Aorta (tissue), 5 donors: ENCODE results near the gene GLT1D1. TPM values are rescaled to one million over a fixed set of nuclear protein-coding genes. Genes with fewer than 3 reads are reported as not detected.
"Not testable (repeated sequence)": the region's sequence is repeated elsewhere in the genome, so short reads cannot be mapped to it uniquely, and the experiment has no call there.

Experiments
- ATAC-seq: fragments of 200-7000 bp; cut with Tn5 transposase; one replicate; pipeline ENCODE4 v1.9.1; 2022; ENCODE audit warnings: moderate library complexity; ENCODE audit not compliant: low FRiP score
- DNase-seq, 2 donors: peaks; one replicate each; pipeline ENCODE4 v3.0.0-alpha.2; 2020
- H3K27ac ChIP-seq, 2 donors: one replicate each; pipeline ENCODE4 v1.5.1; 2013; ENCODE audit warnings: low read length in 2 of 2, mild to moderate bottlenecking in 2 of 2, moderate library complexity in 2 of 2, control low read depth in 1 of 2, inconsistent platforms in 1 of 2, low read depth in 1 of 2
- H3K27me3 ChIP-seq, 2 donors: one replicate each; pipeline ENCODE4 v1.6.1; 2013; ENCODE audit warnings: control low read depth in 1 of 2, low read length in 1 of 2, mild to moderate bottlenecking in 1 of 2, moderate library complexity in 1 of 2; ENCODE audit not compliant: insufficient read depth in 2 of 2, control insufficient read depth in 1 of 2
- H3K36me3 ChIP-seq, 2 donors: one replicate each; pipeline ENCODE4 v1.6.1; 2013; ENCODE audit warnings: control low read depth in 1 of 2, low read length in 1 of 2, mild to moderate bottlenecking in 1 of 2; ENCODE audit not compliant: insufficient read depth in 2 of 2, control insufficient read depth in 1 of 2
- H3K4me1 ChIP-seq, 2 donors: one replicate each; pipeline ENCODE4 v1.6.1; 2013; ENCODE audit warnings: low read length in 2 of 2, control low read depth in 1 of 2, mild to moderate bottlenecking in 1 of 2, moderate library complexity in 1 of 2; ENCODE audit not compliant: insufficient read depth in 2 of 2, control insufficient read depth in 1 of 2
- H3K4me3 ChIP-seq, 2 donors: one replicate each; pipeline ENCODE4 v1.5.1; 2013; ENCODE audit warnings: low read length in 2 of 2, control low read depth in 1 of 2, mild to moderate bottlenecking in 1 of 2
- H3K9me3 ChIP-seq: one replicate; pipeline ENCODE4 v1.6.1; 2013; ENCODE audit warnings: mild to moderate bottlenecking, low read length; ENCODE audit not compliant: control insufficient read depth
- WGBS, 2 donors: extraction: QIAGEN DNeasy Blood & Tissue Kit; methylation state at CpG; one replicate each; pipeline ENCODE4 v1.1.7; 2013; 5-methylcytosine and 5-hydroxymethylcytosine counted together
- intact Hi-C, 2 donors: fragments of 100-400 bp; cut with DNase I; formaldehyde crosslinking; loops; one replicate each; pipeline versions ENCODE4 v1.14.2 to v1.15.0; 2022
- long read RNA-seq, 2 donors: library from polyadenylated mRNA; unstranded; transcript quantifications; one replicate each; pipeline ENCODE4 v2.0.0, GENCODE V29; 2020 to 2021
- polyA plus RNA-seq, 2 donors: library from polyadenylated mRNA; stranded (reverse); fragments of 200-250 nt; gene quantifications; one replicate each; pipeline ENCODE4 v1.2.3, GENCODE V29; 2013
- total RNA-seq, 2 donors: library from RNA; stranded (reverse); fragmentation: NEBNext Ultra II Directional; extraction: Animal tissue kit (Norgen Biotek cat#: 25700); gene quantifications; one replicate each; pipeline ENCODE4 v1.2.1, GENCODE V29; 2021
- donor health status: healthy with polysubstance abuse.
- donor health status: Bipolar disorder and iron deficiency.
- donor health status: DM: no; HTN: no; CAD: no.
- donor health status: DM: no; HTN: no; CAD: no.
- donor health status: DM: yes; HTN: yes; CAD: no.

The GLT1D1 gene
- total RNA-seq = 1 to 10 TPM in 1 of 2 donors, under 1 TPM in 1; 0.78 to 1.4 TPM
- polyA plus RNA-seq = under 1 TPM in 1 of 2 donors, not detected in 1; 0.54 TPM
- long read RNA-seq, donor 1, partial matches to known transcripts = 1 of 3 reads
- long read RNA-seq, donor 1, other reads (novel, unspliced or antisense) = 1 of 3 reads
- long read RNA-seq, donor 2 = 0 reads

GRCh38 chr12:128852885-128853599 lies at the start of gene GLT1D1:
TSS of gene GLT1D1 (plus strand) at chr12:128853478. CDS start at chr12:128853582, 104 bp downstream.
- 23 to 64% methylated on average over 17 to 56 of the region's 56 CpGs for WGBS, 2 donors
- Histone ChIP-seq H3K27me3 (no peaks in the 10 kb centered on the region), H3K4me1 (no peaks in the 10 kb centered on the region), H3K27ac (no peak within 1 kb of the TSS), H3K9me3 (no peaks in the 10 kb centered on the region), H3K4me3 (peak within 1 kb of the TSS in 1 of 2 donors; percentile 8), H3K36me3 (no peaks in the 10 kb centered on the region)
- intact Hi-C loops = no loop called here
- ATAC-seq (peak; percentile 22), DNase-seq (peak in 1 of 2 donors; percentile 35)

GRCh38 chr12:128803788-128804187 lies 49.5 kb upstream of the GLT1D1 start:
- intact Hi-C loops = no loop called here
- Histone ChIP-seq H3K4me3 (no peak overlapping the region), H3K4me1 (peaks cover 0 to 6% of the 10 kb centered on the region in 2 donors), H3K27me3 (no peaks in the 10 kb centered on the region), H3K36me3 (peaks cover 2 to 8% of the 10 kb centered on the region in 2 donors), H3K27ac (no peak overlapping the region), H3K9me3 (no peaks in the 10 kb centered on the region)
- DNase-seq (no peak), ATAC-seq (no peak)
- WGBS, 2 donors = 84 to 86% methylated on average over 9 of the region's 9 CpGs

- H3K4me3 ChIP-seq = no peak overlapping the region
- intact Hi-C loops = no loop called here
- peaks cover 2 to 7% of the 10 kb centered on the region in 2 donors for H3K36me3 ChIP-seq
- H3K9me3 ChIP-seq = no peaks in the 10 kb centered on the region
- ATAC-seq (no peak), DNase-seq (no peak)
- H3K4me1 ChIP-seq = peaks cover 0 to 10% of the 10 kb centered on the region in 2 donors
- no peaks in the 10 kb centered on the region for H3K27me3 ChIP-seq
- no peak overlapping the region for H3K27ac ChIP-seq
- 97 to 98% methylated on average over 8 of the region's 8 CpGs for WGBS, 2 donors
These were observed 48.5 kb upstream of the GLT1D1 start for GRCh38 chr12:128804762-128805161.

- intact Hi-C loops, ATAC-seq, H3K27ac ChIP-seq, H3K9me3 ChIP-seq, H3K4me1 ChIP-seq, H3K4me3 ChIP-seq, DNase-seq, H3K27me3 ChIP-seq, H3K36me3 ChIP-seq: not testable (repeated sequence)
- 95 to 97% methylated on average over 5 of the region's 5 CpGs for WGBS, 2 donors
These were observed 47.9 kb upstream of the GLT1D1 start for GRCh38 chr12:128805406-128805805.

- Histone ChIP-seq H3K9me3 (no peaks in the 10 kb centered on the region), H3K27ac (no peak overlapping the region), H3K36me3 (peaks cover 2 to 7% of the 10 kb centered on the region in 2 donors), H3K27me3 (no peaks in the 10 kb centered on the region), H3K4me1 (peaks cover 0 to 3% of the 10 kb centered on the region in 2 donors), H3K4me3 (no peak overlapping the region)
- ATAC-seq = no peak
- 84 to 89% methylated on average over 9 of the region's 9 CpGs for WGBS, 2 donors
- intact Hi-C loops = no loop called here
- DNase-seq = no peak
These were observed 46.7 kb upstream of the GLT1D1 start for GRCh38 chr12:128806573-128806972.

- WGBS, 2 donors = 87 to 88% methylated on average over 14 of the region's 14 CpGs
- Histone ChIP-seq H3K36me3 (peaks cover 2 to 7% of the 10 kb centered on the region in 2 donors), H3K27ac (no peak overlapping the region), H3K9me3 (no peaks in the 10 kb centered on the region), H3K27me3 (no peaks in the 10 kb centered on the region), H3K4me3 (no peak overlapping the region), H3K4me1 (peaks cover 0 to 3% of the 10 kb centered on the region in 2 donors)
- DNase-seq = peak in 1 of 2 donors; percentile 82
- intact Hi-C loops = no loop called here
- ATAC-seq = no peak
These were observed 46.0 kb upstream of the GLT1D1 start for GRCh38 chr12:128807161-128807724.

GRCh38 chr12:128808651-128809050 lies 44.6 kb upstream of the GLT1D1 start:
- H3K4me3 ChIP-seq = no peak overlapping the region
- H3K27ac ChIP-seq = no peak overlapping the region
- whole genome bisulfite sequencing, 2 donors = 89 to 91% methylated on average over 12 of the region's 12 CpGs
- DNase-seq = no peak
- intact Hi-C loops = no loop called here
- H3K4me1 ChIP-seq = peaks cover 3 to 5% of the 10 kb centered on the region in 2 donors
- H3K36me3 ChIP-seq = peaks cover 2 to 7% of the 10 kb centered on the region in 2 donors
- ATAC-seq = no peak
- no peaks in the 10 kb centered on the region for H3K27me3 ChIP-seq
- H3K9me3 ChIP-seq = no peaks in the 10 kb centered on the region

- H3K27me3 ChIP-seq = no peaks in the 10 kb centered on the region
- H3K9me3 ChIP-seq = no peaks in the 10 kb centered on the region
- DNase-seq (peak; percentile 67 to 79), ATAC-seq (peak; percentile 54)
- intact Hi-C loops = loop anchor here in 1 of 2 donors (5.0 kb wide), 1 partner anchor 107 kb away; no protein-coding TSS in a partner anchor
- H3K27ac ChIP-seq = peak overlapping the region; percentile 55 to 73
- H3K4me1 ChIP-seq = peaks cover 5 to 8% of the 10 kb centered on the region in 2 donors
- H3K4me3 ChIP-seq = no peak overlapping the region
- H3K36me3 ChIP-seq = peaks cover 3 to 7% of the 10 kb centered on the region in 2 donors
- WGBS, 2 donors = 14 to 20% methylated on average over 14 of the region's 14 CpGs
These were observed 42.8 kb upstream of the GLT1D1 start for GRCh38 chr12:128810182-128811127.
